CD1c-positive myeloid dendritic cell (primary cell): ENCODE results near the gene GJE1.
A peak's percentile ranks its signal among the peaks of the same experiment; 100 is the strongest.
"Not testable (repeated sequence)": the region's sequence is repeated elsewhere in the genome, so short reads cannot be mapped to it uniquely, and the experiment has no call there.

Experiments
- DNase-seq: peaks from one replicate; pipeline ENCODE4 v3.0.0-alpha.2; 2016; ENCODE audit errors: extremely low spot score

GJE1 gene, protein sequence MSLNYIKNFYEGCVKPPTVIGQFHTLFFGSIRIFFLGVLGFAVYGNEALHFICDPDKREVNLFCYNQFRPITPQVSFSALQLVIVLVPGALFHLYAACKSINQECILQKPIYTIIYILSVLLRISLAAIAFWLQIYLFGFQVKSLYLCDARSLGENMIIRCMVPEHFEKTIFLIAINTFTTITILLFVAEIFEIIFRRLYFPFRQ

DNA sequence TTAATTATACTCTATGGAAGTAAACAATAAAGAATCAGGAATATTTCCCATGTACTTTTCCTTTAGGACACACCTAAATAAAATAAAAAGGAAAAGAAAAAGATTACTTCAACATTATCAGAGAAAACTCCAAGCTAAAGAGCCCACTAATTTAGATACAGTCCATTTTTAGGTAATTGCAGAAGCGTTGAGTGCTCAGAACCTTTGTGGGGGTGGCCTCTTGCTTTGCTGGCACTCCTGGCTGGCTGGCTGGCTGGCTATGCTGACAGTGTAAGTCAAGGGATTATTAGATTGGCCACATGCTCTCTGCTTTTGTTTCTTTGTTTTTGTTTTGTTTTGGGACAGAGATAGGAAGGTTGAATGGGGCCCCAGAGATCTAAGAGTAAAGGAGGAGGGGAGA lies at the start of gene GJE1:
Gene GJE1, plus strand, starts transcription at position 301 of the 400 bp plus-strand sequence. CDS start 234 bp downstream, outside the sequence.
- DNase-seq = no peak

DNA sequence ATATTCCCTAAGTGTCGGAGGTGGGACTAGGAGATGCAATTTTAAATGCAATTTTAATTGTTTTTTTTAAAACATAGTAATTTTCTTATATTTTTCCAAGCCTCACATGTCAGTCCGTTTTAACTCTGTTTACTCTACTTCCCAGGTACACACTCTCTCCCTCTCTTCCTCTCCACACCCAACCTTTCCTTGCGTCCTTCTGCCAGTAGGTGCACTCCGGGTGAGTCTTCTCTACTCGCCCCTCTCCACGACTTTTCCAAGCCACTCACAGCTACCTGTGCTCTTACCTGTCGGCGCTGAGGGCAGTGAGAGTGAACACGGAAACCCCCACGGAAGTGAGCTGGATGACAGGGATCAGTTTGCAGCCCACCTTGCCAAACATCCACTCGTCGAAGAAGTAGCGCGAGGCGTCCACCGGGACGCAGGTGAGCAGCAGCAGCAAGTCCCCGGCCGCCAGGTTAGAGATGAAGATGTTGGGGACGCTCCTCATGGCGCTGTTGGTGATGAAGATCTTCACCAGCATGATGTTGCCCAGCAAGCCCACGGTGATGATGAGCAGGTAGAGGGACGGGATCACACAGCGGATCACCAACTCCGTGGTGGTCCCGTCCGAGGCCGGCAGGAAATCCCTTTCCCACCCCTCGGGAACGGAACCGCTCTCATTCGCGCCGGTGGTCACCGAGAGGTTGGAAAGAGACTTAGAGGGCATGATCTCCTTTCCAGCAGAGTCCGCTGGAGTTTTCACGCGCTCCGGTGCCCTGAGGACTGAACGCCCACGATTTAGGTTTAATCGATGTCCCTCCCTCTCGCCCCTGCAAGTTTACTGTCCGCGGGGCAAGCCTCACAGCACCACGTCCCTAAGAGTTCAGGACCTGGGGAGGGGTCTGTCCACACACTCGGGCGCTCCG lies 44.5 kb upstream of the GJE1 start:
- no peak for DNase-seq

DNA sequence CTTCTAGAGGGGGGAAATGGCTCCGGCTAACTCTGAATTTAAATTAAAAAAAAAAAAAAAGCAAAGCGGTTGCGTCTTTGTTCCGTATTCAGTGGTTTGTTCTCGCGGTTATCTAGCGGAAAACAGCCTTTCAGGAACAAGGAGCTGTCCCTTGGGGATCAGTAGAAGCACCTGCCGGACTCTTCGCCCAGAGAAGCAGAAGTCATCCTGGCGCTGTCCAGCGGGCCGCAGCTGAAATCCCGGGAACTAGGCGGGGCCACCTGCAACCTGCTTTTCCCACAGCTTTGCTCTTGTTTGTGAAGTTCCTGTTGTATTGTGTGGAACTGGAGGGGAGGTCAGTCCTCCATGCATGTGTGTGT lies 43.9 kb upstream of the GJE1 start:
- DNase-seq = no peak

DNA sequence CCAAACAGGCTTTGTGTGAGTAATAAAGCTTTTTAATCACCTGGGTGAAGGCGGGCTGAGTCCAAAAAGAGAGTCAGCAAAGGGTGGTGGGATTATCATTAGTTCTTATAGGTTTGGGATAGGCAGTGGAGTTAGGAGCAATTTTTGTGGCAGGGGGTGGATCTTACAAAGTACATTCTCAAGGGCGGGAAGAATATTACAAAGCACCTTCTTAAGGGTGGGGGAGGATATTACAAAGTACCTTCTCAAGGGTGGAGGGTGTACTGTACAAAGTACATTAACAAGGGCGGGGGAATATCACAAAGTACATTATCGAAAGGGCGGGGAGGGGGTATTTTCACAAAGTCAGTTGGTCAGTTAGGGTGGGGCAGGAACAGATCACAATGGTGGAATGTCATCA lies 27.9 kb upstream of the GJE1 start:
- DNase-seq = not testable (repeated sequence)

DNA sequence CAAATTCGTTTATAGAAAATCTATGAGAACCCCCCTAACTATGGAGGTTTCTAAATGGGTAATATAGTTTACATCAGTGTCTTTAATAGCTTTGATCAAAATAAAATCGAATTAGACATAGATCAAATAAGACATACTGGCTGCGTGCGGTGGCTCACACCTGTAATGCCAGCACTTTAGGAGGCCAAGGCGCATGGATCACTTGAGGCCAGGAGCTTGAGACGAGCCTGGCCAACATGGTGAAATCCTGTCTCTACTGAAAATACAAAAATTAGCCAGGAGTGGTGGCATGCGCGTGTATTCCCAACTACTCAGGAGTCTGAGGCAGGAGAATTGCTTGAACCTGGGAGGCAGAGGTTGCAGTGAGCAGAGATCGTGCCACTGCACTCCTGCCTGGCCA lies 21.9 kb upstream of the GJE1 start:
- not testable (repeated sequence) for DNase-seq

DNA sequence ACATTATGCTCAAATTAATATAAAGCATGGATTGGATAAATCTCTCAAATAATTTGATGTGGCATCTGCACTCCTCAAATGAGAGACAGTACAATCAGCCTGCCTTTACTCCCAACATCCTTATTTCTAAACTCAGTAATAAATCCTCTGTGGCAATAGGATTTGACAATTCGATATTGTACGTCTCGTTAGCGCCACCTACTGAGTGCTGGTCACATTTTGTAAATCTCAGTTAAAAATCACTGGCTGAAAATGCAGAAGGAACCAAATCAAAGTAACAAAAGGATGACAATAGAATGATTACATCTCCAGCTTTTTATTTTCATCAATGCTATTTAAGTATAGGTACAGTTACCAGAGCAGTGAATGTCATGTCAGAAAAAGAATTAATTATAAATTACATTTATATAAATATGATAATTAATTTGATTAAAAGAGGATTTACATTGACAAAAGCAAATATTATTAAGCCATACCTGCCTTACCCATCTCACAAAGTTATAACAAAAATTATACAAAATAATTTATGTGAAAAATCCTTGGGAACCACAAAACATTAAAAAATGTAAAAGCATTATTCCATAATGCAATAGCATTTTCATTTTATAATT lies 20.2 kb upstream of the GJE1 start:
- peak; percentile 79 for DNase-seq

DNA sequence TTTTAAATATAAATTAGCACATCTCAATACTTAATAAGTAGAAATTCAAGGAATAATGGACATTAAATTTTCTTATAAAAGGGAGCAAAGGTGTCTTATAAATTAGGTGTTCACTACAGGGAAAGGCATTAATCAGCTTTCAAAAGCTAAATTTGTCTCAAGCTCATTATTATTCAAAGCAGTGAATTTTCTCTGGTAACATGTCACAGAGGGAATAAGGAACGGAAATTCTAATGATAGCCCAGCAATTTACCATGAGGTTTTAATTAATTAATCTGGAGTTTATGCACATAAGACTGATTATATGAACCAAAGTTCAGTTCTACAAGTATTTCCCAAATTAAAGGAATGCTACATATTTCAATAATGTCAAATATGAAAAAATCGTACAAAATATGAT lies 15.4 kb upstream of the GJE1 start:
- no peak for DNase-seq

DNA sequence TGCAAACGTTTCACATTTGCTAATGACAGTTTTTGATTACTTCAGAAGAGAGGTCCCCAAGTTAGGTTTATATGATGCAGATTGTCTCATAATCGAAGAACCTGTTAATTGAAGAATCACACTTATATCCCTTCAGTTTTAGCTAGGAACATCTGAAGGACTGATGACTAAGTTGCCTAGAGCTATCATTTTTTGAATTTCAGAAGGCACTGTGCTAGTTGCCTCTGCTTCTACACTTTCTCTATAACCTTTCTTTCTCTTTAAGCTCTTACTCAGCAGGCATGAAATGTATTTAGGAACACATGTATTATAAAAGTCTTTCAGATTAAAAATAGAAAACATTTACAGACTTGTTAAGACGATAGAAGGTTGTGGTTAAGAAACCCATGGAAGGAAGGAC lies 14.4 kb upstream of the GJE1 start:
- DNase-seq = no peak

DNA sequence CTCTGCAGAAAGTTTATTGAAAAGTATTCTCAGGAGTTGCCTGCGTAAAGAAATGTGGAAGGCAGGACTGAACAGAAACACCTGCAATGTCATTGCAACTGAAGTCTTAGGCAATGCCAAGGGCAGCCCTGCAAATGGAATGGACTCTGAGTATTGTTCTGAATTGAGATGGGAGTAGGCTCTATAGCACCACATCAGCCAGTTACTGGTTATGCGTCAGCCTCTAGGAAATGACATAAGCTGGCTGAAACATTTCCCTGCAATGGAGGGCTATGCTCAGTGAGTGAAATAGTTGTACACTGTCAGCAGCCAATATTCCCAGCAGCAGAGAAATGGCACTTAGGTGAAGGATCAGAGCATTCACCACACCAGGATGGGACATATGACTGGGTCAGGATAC lies 13.8 kb upstream of the GJE1 start:
- DNase-seq = no peak

DNA sequence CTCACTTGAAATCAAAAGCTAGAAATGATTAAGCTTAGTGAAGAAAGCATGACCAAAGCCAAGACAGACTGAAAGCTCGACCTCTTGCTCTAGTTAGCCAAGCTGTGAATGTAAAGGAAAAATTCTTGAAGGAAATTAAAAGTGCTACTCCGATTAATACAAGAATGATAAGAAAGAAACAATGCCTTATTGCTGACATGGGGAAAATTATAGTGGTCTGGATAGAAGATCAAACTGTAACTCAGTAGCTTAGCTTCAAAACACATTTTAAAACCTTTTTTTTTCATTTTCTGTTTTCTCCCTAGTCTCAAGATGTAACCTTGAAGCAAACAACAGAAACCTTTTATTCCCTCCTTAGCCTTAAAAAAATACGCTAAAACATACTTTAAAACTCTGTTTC lies 11.4 kb upstream of the GJE1 start:
- no peak for DNase-seq

DNA sequence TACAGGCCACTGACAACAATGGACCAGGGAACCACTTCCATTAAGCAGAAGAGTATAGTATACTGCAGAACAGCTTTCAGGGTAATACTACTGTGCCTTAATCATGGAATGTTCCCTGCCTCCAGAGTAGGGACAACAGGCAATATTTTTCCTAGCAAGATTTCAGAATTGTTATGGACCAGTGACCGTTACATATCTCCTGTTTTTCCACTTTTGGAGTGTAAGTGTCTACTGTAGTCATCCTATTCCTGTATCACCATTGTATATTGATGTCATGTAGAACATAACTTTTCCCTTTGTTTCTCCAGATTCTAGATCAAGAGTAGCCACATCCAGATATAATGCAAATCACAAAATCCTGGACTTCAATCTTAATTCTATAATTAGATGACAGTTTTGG lies 1.9 kb upstream of the GJE1 start:
- no peak for DNase-seq

DNA sequence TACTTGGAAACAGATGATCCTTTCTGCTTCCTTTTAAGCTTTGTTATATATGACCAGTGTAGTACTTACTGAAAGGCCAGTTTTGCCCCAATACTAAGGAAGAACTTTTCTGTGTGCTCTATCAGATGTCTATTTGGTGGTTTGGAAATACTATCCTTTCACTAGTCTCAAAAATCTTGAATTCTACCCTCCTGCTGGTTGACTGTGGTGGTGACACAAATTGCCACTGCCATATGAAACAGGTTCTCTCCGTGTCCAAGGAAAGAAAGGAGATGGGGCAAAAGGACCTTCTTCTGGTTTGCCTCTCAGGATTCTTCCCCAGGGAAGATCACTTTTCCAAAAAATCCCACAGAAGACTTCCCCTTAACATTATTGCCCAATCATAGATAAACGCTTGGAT lies 6.2 kb downstream of the GJE1 start:
- no peak for DNase-seq

DNA sequence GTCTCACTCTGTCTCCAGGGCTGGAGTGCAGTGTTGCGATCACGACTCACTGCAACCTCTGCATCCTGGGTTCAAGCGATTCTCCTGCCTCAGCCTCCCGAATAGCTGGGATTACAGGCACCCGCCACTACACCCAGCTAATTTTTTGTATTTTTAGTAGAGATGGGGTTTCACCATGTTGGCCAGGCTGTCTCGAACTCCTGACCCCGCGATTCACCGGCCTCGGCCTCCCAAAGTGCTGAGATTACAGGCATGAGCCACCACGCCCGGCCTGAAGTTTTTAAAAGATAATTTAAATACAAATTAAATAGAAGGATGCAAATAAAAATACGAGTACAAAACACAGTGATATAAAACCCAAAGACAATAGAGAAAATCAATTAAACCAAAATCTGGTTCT lies 8.8 kb downstream of the GJE1 start:
- DNase-seq = not testable (repeated sequence)

DNA sequence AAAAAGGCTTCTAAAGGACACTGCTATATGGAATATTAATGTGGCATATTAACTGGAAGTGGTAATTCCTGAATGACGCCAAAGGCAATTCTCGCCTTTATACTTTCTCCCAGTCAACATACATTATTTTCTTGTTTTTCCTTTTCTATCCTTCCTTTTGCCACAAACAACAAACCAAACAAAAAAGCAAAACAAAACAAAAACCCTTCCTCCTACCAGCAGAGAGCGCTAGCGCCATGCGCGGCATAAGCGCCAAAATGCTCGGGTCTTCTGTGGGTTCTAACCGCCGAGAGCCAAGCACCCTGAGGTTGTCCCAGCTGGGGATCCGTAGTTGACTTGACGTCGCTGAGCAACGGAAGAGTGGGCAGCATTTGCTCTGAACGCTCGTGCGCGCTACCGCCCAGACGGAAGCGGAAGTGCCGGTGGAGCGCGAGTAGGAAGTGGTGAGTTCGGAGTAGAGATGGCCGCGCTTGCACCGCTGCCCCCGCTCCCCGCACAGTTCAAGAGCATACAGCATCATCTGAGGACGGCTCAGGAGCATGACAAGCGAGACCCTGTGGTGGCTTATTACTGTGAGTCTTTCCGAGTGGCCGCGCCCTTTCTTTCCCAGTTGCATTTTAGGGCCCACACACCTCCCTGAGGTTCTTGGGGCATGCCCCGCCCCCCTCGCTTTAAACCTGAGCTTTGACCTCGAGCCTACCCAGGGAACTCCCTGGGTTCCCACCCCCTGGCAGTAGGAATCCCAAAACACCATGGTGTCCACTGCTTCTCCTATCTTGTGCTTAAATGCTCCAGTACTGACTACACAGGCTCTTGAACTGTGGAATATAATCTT lies 14.3 kb downstream of the GJE1 start, which contains the start of the genes NMBR and VTA1:
Gene NMBR, minus strand, starts transcription at position 295 of the 835 bp plus-strand sequence. CDS start 58,464 bp downstream, outside the sequence.
Gene VTA1, plus strand, starts transcription at position 436 of the 835 bp plus-strand sequence. Its CDS starts 25 bp downstream, at position 461.
- DNase-seq = peak; percentile 99

DNA sequence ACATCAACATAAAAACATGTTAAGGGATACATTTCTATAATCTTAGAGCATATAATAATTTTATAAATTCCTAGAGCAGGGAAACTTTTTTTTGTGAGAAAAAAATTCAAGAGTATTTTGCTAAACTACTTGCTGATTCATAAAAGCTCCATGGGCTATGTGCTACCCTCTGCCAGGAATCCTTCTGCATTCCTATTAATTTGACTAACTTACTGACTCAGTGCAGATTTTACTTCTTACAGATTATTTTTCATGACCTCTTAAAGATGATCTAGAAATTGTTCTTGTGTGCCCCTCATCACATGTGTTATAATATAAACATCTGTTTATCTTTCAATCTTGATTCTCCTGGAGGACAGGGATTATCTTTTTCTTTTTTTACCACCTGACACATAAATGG lies 20.0 kb downstream of the GJE1 start:
- DNase-seq = no peak

DNA sequence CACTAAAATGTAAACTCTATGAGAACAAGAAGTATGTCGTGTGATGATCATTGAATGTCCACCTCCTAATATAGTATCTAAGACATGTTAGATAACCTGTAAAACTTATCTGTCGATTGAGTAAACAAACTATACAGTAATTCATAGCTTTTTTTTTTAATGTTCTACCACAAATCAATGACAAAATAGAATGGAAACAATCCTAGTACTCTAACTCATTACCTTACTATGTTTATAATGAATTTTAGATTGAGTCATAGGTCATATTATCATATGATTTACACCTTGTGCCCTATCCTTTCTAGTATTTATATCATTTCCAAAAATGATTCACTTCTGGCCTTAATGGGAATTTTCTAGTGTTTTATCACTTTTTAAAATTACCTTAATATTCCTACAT lies 20.5 kb downstream of the GJE1 start:
- DNase-seq = no peak

DNA sequence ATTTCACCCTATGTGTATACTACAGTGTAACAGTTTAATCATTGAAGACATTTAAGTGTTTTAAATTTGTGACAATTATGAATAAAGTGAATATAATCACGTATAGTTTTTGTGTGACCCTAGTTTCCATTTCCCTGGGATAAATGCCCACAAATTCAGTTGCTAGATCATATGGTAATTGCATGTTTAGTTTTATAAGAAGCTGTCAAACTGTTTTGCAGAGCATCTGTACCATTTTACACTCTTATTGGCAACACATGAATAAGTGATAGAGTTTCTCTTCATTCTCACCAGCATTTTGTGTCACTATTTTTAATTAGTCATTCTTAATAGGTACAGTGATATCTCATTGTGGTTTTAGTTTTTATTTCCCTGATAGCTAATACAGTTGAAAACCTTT lies 21.6 kb downstream of the GJE1 start:
- no peak for DNase-seq

DNA sequence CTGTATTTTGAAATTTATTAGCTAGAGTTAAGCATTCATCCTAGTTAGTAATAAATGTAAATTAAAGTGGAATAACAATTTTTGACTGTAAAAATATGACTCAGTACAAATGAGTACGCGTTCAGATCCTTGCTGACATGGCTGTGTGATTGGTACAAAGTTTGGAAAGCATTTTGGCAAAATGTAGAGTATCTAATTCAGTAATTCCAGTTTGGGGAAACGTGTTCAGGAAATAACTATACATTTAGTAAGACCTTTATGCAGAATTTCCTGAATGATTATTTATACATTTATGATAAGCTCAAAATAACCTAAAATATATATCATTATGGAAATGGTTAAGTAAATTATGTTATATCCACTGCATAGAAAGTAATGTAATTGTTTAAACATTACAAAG lies 22.4 kb downstream of the GJE1 start:
- no peak for DNase-seq

DNA sequence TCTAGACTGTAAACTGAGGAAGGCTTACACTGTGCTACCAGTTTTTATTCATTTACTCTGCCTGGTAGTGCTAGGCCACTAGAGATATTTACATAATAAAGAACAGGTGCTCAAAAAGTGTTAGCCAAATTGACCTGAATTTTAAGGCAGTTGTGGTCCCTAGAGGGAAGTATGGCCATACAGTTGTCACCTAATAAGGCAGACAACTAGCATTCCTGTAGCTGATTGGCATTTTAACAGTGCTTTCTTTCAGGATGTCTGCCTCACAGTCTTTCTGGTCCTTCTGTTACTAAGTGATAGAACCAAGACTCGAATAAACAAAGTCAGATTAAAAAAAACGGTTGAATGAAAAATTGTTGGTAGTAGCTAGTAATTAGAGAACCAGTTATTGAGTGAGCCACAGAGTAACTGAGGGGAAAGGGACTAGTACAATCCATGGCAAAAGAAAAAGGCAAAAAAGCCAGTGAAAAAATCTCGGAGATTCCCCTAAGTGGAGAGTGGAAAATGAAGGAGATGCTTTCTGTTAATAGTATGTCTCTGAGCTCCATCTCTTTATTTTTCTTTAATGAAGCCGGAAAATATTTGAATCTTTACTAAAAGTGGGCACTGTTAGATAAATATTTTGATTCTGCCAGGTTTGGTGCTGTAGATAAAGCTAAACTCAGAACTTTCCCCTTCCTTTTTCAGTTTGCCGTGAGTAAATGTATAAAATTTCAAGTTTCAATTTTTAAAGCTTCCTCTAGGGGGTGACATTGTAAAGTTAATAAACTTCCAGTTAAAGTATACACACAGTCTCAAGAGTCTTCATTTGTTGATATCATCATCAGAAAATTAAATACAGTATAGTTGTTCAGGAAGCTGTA lies 23.4 kb downstream of the GJE1 start:
- DNase-seq = peak; percentile 51

DNA sequence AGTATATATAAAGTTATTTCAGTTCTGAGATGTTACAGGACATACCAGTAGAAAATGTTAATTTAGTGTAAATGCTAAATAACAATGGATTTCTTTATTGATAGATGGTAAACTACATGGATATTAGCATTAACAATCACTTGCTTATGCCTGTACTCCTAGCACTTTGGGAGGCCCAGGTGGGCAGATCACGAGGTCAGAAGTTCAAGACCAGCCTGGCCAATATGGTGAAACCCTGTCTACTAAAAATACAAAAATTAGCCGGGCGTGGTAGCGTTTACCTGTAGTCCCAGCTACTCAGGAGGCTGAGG lies 24.0 kb downstream of the GJE1 start:
- DNase-seq = not testable (repeated sequence)

DNA sequence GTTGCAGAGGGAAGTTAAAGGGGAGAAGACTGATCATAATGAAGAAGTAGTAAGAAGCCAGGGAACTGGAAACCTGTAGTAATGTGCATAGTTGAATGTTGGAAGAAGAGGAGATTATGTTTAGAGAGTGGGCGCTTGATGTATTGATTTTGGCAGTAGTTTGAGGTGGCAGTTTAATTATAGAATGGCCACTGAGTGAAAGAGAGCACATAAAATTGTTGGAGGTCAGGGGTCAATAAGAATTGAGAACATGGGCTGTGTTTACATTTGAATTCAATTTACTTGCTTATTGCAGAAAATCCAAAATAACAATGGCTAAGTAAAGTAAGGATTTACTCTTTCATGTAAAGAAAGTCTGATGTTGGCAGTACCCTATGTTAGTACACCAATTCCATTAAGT lies 30.1 kb downstream of the GJE1 start:
- no peak for DNase-seq
